ES-I3 (cell line): ENCODE results near the gene CSF1.

Experiments
- H3K36me3 ChIP-seq: 2 replicates; pipeline ENCODE4 v1.6.1; 2013; ENCODE audit warnings: mild to moderate bottlenecking, low read length, control low read depth, moderate library complexity; ENCODE audit not compliant: insufficient read depth
- H3K4me1 ChIP-seq: 2 replicates; pipeline ENCODE4 v1.6.1; 2013; ENCODE audit warnings: mild to moderate bottlenecking, control low read depth, low read length; ENCODE audit not compliant: insufficient read depth
- H3K9ac ChIP-seq: 2 replicates; pipeline ENCODE4 v1.6.1; 2013; ENCODE audit warnings: low read depth, mild to moderate bottlenecking, low read length, moderate library complexity
- H3K9me3 ChIP-seq: 2 replicates; pipeline ENCODE4 v1.6.1; 2013; ENCODE audit warnings: mild to moderate bottlenecking, low read length, moderate library complexity; ENCODE audit not compliant: control insufficient read depth, insufficient read depth

Gene CSF1

GRCh38 chr1:109890115-109890953 is 20.3 kb upstream of the CSF1 start:
- peaks cover 9% of the 10 kb centered on the region; the same call in 1 of the 2 replicates for H3K4me1 ChIP-seq
- H3K36me3 ChIP-seq: no peaks in the 10 kb centered on the region
- H3K9ac ChIP-seq: no peak overlapping the region
- H3K9me3 ChIP-seq: no peaks in the 10 kb centered on the region

DNA sequence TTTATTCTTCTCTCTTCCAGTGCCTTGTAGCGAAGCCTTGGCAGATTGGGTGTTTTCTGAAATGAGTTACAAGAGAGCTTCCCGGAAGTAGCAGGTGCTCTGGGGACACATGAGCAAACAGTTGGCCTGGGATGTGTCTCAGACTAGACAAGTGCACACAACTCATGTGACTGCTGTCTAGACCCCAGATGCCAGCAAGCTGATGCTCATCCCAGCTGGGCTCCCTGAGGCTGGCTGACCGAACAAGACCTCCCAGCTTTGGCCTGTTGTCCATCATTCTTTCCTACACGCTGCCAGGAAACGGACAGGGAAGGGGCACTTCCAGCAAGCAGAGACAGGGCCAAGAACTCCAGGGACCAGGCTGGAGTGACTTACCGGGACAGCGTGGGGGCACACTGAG is 18.7 kb upstream of the CSF1 start:
- Histone ChIP-seq H3K36me3 (no peaks in the 10 kb centered on the region), H3K9me3 (no peaks in the 10 kb centered on the region), H3K9ac (no peak overlapping the region), H3K4me1 (peaks cover 23% of the 10 kb centered on the region; the same call in 1 of the 2 replicates)

GRCh38 chr1:109892561-109893368 is 17.9 kb upstream of the CSF1 start:
- Histone ChIP-seq H3K4me1 (peaks cover 23% of the 10 kb centered on the region; the same call in 1 of the 2 replicates), H3K36me3 (no peaks in the 10 kb centered on the region), H3K9me3 (no peaks in the 10 kb centered on the region), H3K9ac (no peak overlapping the region)

DNA sequence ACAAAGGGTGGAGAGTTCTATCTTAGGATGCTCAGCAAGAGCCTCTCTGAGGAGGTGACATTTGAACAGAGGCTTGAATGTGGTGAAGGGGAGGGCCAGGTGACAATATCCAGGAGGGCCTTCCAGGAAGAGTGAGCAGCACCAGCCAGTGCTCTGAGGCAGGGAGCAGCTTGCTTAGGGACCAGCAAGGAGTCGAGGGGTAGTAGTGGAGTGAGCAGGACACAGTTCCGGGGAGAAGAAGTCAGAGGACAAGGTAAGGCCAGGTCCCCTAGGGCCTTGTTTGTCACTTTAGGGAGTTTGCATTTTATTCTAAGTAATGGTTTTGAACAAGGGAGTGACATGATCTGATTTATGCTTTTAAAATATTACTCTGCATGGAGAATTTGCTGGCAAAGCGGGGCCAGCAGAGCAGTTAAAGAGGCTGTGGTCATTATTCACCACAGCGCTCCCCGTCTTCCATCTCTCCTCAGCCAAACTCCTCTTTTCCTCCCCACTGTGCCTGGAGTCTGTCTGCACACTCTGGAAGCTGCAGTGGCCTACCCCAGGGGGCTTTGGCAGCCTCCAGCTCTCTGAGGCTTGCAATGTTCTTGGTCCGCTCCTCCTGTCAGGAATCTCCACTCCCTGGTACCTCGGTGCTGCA is 17.0 kb upstream of the CSF1 start:
- Histone ChIP-seq H3K9ac (no peak overlapping the region), H3K36me3 (no peaks in the 10 kb centered on the region), H3K4me1 (peaks cover 23% of the 10 kb centered on the region; the same call in 1 of the 2 replicates), H3K9me3 (no peaks in the 10 kb centered on the region)

DNA sequence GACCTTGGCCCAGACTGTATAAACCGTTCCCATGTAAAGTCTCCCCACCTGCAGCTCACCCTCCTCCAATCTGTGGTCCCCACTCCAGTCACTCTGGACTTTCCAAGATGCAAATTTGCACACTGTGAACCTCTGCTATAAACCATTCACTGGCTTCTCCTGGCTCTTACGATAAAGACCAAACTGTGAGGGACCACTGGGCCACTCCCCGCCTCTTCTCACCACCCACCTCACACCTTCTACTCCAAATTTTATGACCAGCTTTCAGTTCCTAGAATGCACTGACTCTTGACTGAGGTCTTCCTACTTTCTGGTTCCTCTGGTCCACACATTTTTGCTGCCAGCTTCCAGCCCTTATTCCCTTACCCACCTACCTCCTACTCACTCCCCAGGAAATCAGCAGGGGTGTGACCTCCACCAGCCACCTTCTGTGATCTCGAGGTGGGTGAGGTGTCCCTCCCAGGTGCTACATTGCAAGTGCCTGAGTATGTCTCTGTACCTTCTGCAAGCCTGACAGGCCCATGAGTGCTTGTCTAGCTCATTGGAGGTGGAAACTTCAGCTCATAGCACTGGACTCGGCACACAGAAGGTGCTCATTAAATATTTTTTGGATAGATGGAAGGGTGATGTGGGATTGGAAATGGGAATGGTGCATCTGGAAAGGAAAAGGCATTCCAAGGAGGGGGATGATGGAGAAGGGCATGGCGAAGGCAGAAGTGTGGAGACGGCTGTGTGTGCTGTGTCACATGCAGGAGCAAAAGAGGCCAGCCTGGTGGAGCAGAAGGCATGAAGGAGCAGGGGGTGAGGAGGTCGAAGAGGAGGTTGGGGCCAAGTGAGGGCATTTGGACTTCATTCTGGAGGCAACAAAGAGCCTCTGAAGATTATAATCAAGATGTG is 15.6 kb upstream of the CSF1 start:
- Histone ChIP-seq H3K36me3 (no peaks in the 10 kb centered on the region), H3K4me1 (peaks cover 23% of the 10 kb centered on the region; the same call in 1 of the 2 replicates), H3K9ac (no peak overlapping the region), H3K9me3 (no peaks in the 10 kb centered on the region)

DNA sequence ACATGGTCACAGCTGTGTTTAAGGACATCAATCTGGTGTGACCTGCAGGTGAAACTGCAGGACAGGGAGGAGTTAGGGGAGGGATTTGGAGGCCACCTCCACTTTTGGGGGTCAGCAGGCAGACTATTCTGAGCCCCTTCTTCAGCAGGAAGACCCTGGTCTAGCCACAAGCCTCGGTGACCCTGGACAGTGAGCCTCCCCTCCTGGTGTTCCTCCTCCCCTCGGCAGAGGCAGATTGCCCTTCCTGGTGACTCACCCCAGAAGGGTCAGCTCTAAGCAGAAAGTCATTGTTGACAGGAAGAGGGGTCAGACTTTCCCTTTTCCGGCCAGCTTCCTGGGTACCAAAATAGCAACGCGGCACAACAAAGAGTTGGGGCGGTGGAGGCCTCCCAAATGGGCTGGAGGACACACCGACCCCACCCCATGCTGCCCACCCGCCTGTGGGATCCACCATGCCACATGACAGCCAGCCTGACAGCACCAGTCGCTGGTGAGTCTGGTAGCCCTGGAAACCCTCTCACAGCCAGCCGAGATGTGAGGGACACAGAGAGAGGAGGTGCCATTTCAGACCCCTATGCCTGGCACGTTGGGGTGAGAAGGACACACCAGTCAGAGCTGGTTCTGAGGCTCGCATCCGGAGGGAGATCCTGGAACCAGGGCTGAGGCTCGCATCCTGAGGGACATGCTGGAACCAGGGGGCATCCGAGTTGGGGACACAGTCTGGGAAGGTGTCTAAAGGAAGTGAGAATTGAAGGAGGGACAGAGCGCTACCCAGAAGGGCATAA is 14.7 kb upstream of the CSF1 start:
- Histone ChIP-seq H3K4me1 (peaks cover 23% of the 10 kb centered on the region; the same call in 1 of the 2 replicates), H3K9me3 (no peaks in the 10 kb centered on the region), H3K36me3 (no peaks in the 10 kb centered on the region), H3K9ac (no peak overlapping the region)

DNA sequence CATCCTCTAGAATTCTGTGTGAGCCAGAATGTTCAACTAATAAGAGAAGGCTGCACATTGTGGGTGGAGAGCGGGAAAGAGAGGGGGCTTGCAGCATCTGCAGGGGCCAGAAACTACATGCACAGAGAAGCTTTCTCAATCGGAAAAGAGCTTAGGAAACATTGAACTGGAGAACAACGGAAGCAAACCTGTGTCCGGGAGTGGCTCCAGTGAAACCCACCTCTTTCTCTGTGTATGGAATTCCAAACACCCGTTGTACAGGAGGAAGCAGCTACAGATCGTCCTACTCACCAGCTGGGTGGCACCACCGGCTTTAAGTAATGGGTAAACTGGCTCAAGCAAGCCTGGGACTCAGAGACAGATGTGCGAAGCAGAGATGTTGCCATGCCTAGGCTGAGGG is 14.0 kb upstream of the CSF1 start:
- Histone ChIP-seq H3K9ac (no peak overlapping the region), H3K4me1 (peaks cover 23% of the 10 kb centered on the region; the same call in 1 of the 2 replicates), H3K9me3 (no peaks in the 10 kb centered on the region), H3K36me3 (no peaks in the 10 kb centered on the region)

DNA sequence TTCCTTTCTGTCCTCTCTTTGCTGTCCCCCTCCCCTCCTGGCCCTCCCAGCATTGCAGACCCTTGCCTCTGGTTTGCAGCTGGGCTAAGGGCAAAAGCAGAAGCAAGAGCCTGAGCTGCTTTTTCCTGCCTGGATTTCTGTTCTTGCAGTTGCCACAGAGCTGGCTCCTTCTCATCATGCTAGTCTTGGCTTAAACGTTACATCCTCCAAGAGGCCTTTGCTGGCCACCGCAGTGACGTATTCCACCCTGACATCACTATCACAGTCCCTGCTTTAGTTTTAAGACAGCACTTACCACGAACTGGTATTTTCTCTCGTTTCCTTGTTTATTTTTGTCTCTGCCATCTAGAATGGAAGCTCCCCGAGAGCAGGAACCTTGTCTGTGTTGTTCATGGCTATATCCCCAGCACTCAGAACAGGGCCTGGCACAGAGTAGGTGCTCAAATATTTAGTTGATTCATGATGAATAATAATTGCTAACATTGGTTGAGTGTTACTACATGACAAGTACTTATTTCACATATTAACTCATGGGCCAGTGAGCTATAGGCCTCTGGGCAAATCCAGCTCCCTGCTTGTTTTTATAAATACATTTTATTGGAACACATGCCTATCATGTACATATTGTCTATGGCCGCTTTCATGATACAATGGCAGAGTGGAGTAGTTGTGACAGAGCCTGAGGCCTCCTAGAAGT is 13.2 kb upstream of the CSF1 start:
- Histone ChIP-seq H3K9me3 (no peaks in the 10 kb centered on the region), H3K9ac (no peak overlapping the region), H3K36me3 (no peaks in the 10 kb centered on the region), H3K4me1 (peaks cover 23% of the 10 kb centered on the region; the same call in 1 of the 2 replicates)

- no peaks in the 10 kb centered on the region for H3K36me3 ChIP-seq
- H3K9ac ChIP-seq: no peak overlapping the region
- H3K4me1 ChIP-seq: peaks cover 16% of the 10 kb centered on the region; the same call in 1 of the 2 replicates
- no peaks in the 10 kb centered on the region for H3K9me3 ChIP-seq
Observed at GRCh38 chr1:109898842-109899241, 11.8 kb upstream of the CSF1 start.

DNA sequence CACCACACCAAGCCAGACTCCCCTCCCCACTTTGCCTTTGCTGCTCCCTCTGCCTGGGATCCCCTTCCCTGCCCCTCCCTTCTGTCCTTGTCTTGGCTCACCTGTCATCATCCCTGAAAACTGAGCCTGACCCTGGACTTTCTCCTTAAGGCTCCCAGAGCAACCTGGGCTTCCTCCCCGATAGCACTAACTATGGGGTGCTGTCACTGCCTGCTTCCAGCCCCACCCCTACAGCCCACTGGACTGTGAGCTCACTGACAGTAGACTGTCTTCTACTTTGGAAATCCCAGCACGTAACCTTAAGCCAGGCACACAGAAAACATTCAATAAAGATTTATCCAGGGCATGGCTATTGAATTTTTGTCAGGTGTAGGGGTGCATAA is 9.5 kb upstream of the CSF1 start:
- H3K4me1 ChIP-seq: 0 out of 2 replicates have a peak, but pooled peaks cover 6% of the 10 kb centered on the region
- no peak overlapping the region for H3K9ac ChIP-seq
- no peaks in the 10 kb centered on the region for H3K9me3 ChIP-seq
- H3K36me3 ChIP-seq: no peaks in the 10 kb centered on the region

- H3K4me1 ChIP-seq: 0 out of 2 replicates have a peak, but pooled peaks cover under 1% of the 10 kb centered on the region
- H3K9ac ChIP-seq: no peak overlapping the region
- no peaks in the 10 kb centered on the region for H3K9me3 ChIP-seq
- H3K36me3 ChIP-seq: no peaks in the 10 kb centered on the region
Observed at GRCh38 chr1:109901524-109902145, 9.0 kb upstream of the CSF1 start.

DNA sequence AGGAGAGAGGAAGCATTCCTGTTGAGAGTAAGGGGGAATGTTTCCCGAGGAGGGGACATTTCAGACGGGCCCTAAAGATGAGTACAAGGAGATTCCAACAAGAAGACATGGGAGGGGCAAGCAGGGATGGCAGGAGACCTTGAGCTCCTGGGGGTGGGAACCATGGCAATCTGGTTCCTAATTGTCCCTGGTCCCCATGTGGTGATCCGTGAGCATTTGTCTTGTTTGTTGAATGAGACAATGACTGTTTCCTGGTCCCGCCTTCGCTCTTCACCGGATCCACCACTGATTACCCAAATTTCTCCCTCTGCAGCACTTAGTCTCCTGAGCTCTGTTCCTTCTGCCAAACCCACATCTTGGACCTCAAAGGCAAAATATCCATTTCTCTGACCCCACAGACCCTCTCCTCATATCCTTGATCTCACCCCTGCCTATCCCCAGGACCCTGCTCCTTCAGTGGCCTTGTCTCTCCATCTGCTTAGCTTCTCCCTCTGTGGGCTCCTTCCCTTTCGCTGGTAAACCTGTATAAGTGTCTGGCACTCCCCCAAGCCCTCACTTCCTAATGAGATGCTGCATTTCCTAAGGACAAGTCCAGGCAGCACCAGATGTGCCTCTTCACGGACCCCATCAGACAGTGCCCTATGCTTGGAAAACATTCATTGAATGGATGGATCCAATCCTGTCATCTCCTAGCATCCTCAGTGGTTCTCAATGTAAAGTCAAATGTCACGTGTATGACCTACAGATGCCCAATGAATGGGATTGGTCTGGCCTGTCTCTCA is 8.3 kb upstream of the CSF1 start:
- H3K4me1 ChIP-seq: no peaks in the 10 kb centered on the region
- H3K9me3 ChIP-seq: no peaks in the 10 kb centered on the region

More for the DNA sequence above, 8.3 kb upstream of the CSF1 start:
- H3K9ac ChIP-seq: no peak overlapping the region
- H3K36me3 ChIP-seq: no peaks in the 10 kb centered on the region
